NCI-H2107 (cell line): Measurements from ENCODE around the gene ZDHHC12.

Source experiments
- DNase-seq: peaks from one replicate; lab custom pipeline; 2025; lab: John Stamatoyannopoulos, UW

Gene ZDHHC12

DNA sequence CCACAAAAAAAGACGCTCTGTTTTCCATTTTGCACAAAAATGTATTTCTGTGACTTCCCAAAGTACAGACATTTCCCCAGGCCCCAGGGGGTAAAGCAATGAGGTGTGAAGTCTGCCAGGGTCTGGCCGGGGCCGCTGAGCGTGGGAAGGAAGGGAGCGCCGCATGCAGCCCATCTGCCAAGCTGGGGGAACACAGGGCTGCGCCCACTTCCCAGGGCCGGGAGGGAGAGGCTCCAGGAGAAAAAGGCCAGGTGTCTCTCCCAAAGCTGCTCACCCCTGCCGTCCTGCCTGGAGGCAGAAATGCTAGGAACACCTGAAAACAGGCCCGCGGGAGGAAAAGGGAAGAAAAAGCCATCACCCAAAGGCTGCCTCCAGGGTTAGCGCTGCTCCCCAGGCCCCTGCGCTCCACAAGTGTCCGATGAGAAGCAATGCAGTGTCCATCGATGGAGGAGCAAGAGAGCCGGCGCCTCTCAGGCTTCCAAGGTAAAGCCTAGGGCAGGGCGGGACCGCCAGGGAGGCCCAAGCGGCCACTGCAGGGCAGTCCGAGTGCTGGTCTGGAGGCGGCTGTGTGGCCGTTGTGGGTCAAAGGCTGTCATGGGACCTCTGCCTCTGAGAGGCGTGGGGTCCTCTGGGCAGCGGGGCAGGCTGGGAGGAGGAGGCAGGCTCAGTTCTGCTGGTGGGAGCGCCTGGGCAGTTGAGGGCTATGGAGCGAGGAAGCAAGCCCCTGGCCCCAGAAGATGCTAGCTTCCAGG, 6.0 kb upstream of the ZDHHC12 start:
- no peak for DNase-seq

- DNase-seq: no peak
Measured at GRCh38 chr9:128729302-128729701, 5.4 kb upstream of the ZDHHC12 start.

DNA sequence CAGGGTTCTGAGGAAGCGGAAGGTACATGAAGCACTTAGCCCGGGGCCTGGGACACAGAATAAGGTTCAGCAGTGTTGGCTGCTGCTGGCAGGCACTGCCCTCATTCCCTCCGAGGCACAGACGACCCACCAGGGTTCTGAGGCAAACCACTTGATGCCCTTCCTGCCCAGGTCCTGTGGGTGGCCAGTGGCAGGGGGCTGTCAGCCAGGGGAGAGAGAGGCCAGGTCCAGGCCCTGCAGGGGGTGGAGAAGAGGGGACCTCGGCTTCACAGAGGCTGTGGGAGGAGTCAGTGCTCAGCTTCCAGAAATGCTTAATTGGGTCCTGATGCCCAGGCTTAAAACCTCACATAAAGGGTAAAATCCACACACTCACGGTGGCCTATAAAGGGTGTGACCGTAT, 4.4 kb upstream of the ZDHHC12 start:
- no peak for DNase-seq

GRCh38 chr9:128727640-128728248, 3.8 kb upstream of the ZDHHC12 start:
- DNase-seq: no peak

GRCh38 chr9:128724744-128725211, 851 bp upstream of the ZDHHC12 start:
- DNase-seq: no peak

DNA sequence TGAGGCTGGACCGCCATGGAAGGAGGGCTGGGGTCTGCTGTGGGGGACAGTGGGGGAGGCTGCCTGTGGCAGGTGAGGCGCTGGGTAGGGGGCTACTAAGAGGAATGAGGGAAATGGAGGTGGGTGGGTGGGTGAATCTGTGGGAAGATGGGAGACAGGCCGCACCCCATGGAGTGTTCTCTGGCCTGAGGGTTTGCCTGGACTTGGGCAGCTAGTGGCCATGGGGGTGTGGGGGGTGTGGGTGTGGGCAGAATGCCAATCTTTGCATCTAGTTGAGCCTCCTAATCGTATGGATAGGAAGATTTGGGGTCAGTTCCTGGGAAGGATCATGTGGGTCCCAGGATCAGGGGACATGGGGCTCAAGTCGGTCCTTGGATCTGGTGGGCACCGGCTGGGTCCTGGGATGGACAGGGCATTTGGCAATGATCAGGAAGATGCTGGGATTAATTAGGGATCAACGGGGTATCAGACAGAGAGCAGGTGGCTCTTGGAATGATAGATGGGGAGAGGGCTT, 518 bp downstream of the ZDHHC12 start:
- no peak for DNase-seq

DNA sequence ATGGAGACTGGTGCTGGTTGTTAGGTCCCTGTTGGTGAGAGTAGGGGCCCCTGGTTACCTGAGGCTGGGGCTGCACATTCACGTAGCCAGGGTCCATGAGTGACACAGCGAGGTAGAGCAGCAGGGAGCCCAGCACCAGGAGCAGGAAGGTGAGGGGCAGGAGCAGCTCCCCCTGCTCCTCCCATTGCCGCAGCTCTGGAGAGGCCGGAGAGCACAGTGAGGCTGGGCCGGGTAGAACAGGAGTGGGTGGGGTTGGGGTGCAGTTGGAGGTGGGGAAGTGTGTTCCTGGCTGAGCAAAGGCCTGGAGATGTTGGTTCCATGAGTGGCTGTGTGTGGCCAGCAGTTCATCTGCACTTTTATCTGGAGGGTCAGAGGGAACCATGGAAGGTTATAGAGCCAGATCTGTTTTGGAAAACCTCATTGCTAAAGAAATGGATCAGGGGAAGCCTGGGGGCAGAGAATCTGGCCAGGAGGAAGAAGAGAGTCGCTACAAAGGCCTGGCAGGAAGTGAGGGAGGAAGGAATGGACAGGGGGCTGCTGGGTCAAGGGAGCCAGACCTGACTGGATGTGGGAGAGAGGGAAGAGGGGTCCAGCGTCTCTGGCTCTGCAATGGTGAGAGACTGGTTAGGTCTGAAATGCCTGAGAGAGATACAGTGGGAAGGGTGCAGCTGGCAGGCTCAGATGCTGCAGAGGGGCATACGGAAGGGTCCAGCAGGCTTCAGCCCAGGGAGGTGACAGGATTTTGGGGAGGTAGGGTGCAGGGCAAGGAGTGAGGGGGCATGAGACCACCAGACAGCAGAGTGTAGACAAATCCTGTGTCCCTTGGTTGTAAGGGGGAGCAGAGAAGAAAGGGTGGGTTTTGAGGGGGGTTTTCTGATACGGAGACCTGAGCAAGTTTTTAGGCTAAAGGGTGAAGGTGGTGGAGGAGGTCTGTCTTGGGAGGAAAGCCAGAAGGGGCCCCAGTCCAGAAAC, 1.3 kb downstream of the ZDHHC12 start:
- DNase-seq: no peak

DNA sequence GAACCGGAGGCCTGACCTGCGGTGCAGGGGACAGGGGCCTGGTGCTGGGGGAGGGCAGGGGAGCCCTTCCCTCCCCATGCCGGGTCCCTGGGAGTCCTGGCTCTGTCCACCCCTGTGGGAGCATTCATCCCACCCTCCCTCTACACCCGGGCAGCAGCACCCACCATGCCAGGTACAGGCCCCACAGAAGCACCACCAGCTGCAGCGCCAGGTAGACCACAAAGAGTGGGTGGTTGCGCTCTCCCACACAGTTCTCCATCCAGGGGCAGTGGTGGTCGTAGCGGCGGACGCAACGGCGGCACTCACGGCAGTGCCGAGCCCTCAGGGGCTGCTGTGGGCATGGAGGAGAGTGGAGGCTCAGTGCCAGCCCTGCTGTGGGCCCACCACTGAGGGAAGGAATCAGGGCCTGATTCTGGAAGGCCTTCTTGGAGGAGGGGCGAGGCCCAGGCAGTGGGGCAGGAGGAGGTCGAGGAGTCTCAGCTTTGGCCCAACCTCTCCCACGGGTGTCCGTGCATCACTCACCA, 2.4 kb downstream of the ZDHHC12 start:
- no peak for DNase-seq

DNA sequence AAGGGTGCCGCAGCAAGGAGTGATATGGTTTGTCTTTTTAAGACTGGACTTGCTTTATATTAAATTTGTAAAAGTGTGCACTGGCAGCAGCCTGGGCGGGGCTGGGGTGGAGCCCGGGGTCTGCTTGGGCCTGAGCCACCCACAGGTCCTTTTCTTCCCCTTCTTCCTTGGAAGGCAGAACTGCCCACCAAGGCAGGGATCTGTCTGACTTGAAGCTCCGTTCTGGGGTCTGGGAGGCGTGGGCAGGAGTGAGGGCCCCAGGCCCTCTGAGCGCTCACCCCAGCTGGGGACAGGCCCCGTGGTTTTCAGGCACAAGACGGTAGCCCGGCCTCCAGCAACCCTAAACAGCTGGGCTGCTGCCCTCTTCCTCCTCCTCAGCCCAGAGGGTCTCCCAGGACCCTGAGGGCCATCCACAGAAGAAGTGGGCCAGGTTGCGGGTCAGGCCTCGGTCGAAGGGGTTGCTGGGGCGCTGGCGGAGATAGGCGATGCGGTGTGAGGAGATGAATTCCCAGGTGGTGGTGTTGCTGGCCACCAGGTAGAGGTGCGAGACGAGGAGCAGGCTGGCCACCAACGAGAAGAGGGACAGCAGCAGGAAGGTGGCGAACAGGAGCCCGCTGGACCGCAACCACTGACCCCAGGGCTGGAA, 3.0 kb downstream of the ZDHHC12 start:
- no peak for DNase-seq

DNA sequence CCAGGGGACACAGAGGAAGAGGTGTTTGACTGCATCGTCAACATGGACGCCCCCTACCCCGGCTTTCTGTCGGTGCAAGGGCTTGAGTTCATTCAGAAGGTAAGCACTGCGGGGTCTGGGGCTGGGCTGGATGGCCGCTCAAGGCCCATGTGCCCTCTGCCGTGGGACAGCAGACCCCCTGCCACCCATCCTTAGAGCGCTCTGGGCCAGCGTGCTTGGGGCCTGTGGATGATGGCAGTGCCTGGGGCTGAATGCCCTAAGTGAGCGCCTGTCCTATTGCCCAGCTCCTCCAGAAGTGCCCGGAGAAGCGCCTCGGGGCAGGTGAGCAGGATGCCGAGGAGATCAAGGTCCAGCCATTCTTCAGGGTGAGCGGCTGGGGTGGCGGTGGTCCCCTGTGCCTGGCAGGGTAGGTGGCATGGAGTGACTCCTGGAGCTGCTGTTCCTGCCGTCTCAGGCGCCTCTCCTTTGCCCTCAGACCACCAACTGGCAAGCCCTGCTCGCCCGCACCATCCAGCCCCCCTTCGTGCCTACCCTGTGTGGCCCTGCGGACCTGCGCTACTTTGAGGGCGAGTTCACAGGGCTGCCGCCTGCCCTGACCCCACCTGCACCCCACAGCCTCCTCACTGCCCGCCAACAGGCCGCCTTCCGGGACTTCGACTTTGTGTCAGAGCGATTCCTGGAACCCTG, 3.9 kb downstream of the ZDHHC12 start:
- DNase-seq: no peak

DNA sequence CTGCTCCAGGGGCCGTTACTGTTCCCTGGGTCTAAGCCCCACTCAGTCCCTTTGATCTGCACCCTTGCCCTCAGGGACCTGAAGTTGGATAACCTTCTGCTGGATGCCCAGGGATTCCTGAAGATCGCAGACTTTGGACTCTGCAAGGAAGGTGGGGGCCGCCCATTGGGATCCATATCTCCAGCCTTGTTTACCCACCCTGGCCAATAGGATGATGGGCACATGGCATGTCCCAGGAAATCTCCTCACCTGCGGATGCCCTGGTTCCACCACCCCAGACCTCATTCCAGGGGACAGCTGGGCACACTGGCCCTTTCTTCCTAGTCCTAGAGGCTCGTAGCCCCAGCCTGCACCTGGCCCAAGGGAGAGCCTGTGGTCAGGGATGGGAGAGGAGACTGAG, 5.5 kb downstream of the ZDHHC12 start:
- no peak for DNase-seq

GRCh38 chr9:128718047-128718446, 5.9 kb downstream of the ZDHHC12 start:
- DNase-seq: no peak

- no peak for DNase-seq
Measured at GRCh38 chr9:128716581-128717254, 7.2 kb downstream of the ZDHHC12 start.

DNA sequence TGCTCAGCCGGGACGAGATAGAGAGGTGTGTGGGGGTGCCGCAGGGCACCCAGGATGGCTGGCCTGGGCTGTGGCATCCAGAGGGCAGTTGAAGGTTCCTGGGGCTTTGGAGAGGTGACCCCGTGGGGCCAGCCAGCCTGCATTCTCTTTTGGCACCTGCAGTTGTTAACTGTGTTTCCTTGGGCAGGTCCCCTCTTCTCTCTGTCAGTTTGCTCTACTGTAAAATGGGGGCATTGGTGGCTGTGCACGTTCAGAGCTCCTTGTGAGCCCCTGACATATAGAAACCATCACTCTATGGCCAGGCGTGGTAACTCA, 8.5 kb downstream of the ZDHHC12 start:
- no peak for DNase-seq

- DNase-seq: no peak
Measured at GRCh38 chr9:128714586-128715435, 9.1 kb downstream of the ZDHHC12 start.

- DNase-seq: no peak
Measured at GRCh38 chr9:128713941-128714573, 9.9 kb downstream of the ZDHHC12 start.

DNA sequence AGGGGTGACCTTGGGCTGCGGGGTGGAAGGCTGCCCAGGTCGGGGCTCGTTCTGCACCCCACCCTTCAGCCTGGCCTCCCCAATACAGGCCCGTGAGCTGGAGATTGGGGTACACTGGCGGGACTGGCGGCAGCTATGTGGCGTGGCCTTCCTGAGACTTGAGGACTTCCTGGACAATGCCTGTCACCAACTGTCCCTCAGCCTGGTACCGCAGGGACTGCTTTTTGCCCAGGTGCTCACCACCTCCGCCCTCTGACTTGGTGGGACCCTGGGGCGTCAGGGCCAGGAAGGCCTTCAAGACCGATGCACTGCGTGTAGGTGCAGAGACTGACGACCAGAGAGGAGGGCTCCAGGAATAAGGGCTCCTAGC, 10.5 kb downstream of the ZDHHC12 start:
- DNase-seq: no peak

DNA sequence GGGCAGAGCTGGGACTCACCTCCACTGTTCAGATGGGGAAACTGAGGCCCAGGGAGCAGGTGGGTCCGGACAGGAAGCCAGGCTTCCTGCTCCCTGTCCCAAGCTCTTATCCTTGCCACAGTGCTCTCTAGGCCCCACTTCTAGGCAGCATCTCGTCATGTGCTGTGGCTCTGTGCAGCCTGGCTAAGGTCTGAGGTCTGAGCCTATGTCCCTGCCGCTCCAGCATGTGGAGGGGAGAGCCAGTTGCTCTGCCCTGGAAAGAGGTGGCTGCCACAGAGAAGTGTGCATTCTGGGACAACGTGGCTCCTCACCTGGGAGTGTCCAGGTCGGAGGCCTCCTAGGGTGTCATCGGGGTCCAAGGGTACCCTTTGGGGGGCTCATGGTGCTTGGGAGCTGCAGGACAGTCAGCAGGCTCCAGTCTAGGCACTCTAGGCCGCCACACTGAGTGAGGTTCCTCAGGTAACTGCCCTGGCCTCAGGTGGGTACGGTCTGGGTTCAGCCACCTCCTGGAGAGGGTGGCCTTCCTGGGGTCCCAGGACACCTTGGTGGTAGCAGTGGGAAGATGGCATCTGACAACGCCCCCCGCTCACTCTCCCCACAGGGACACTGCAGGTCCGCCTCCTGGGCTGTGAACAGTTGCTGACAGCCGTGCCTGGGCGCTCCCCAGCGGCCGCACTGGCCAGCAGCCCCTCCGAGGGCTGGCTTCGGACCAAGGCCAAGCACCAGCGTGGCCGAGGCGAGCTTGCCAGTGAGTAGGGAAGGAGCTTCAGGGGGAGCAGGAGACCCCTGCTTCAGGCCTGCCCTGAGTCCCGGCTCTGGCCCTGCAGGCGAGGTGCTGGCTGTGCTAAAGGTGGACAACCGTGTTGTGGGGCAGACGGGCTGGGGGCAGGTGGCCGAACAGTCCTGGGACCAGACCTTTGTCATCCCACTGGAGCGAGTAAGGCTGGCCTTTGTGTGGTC, 11.2 kb downstream of the ZDHHC12 start:
- no peak for DNase-seq
